ENCODE data around the gene SH3GL1.

DNA sequence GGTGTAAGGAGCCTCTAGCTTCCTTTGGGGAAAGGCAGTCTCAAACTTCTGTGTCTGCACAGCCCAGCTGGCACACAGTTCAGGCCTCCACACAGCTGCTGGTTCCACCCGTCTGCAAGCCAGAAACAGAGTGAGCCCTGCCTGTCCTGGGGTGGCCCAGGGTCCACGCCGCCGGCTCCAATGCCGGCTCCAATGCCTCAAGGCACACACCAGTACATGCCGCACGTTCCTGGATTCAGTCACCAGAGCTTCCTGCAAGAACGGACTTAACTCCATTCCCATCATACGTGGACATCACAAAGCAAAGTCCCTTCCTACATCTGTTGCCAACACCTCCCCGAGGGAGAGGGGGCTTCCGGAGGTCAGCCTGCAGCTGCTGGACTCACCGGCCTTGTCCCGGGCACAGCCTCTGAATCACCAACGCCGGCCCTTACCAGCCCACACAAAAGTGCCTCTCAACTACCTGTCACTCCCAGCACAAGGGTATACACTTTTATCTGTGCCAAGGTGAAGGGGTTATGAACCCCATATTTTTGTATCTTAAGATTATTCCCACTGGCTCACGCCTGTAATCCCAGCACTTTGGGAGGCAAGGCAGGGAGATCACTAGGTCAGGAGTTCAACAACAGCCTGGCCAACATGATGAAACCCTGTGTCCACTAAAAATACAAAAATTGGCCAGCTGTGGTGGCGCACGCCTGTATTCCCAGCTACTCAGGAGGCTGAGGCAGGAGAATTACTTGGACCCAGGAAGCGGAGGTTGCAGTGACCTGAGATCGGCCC lies 8.5 kb downstream of the SH3GL1 start:
- TF ChIP-seq CTCF (IDR thresholded peaks at IDR 0.05; ENCODE audit: insufficient read depth, low read depth, low read length): no peak
- TF ChIP-seq EZH2 (IDR thresholded peaks at IDR 0.05; ENCODE audit: insufficient read depth, low read length): no peak
